Rectal smooth muscle tissue (tissue), 1 donor: ENCODE data around the gene NPIPA2.
"Not testable (repeated sequence)": the region's sequence is repeated elsewhere in the genome, so short reads cannot be mapped to it uniquely, and the experiment has no call there.

Experiments
- H3K27ac ChIP-seq: one replicate; pipeline ENCODE4 v1.7.0; 2013; ENCODE audit warnings: low read depth, low read length, inconsistent platforms
- H3K27me3 ChIP-seq: one replicate; pipeline ENCODE4 v1.7.0; 2013; ENCODE audit warnings: low read length; ENCODE audit not compliant: control insufficient read depth, insufficient read depth
- H3K36me3 ChIP-seq: one replicate; pipeline ENCODE4 v1.7.0; 2013; ENCODE audit warnings: low read length; ENCODE audit not compliant: control insufficient read depth, insufficient read depth
- H3K4me1 ChIP-seq: one replicate; pipeline ENCODE4 v1.7.0; 2013; ENCODE audit warnings: low read length; ENCODE audit not compliant: control insufficient read depth, insufficient read depth
- H3K4me3 ChIP-seq: one replicate; pipeline ENCODE4 v1.7.0; 2013; ENCODE audit warnings: low read length
- H3K9ac ChIP-seq: one replicate; pipeline ENCODE4 v1.7.0; 2013; ENCODE audit warnings: low read length

Gene NPIPA2

GRCh38 chr16:14742273-14743128 is at the start of gene NPIPA2:
Gene NPIPA2 (plus strand): TSS chr16:14742533. CDS start chr16:14748066, 5,533 bp downstream.
- H3K4me3 ChIP-seq, H3K27ac ChIP-seq, H3K9ac ChIP-seq: not testable (repeated sequence)

GRCh38 chr16:14694129-14694528 is 48.2 kb upstream of the NPIPA2 start, which contains the start of gene PLA2G10:
Gene PLA2G10 (minus strand): TSS chr16:14694308. CDS start chr16:14694229, 79 bp downstream.
- not testable (repeated sequence) for H3K4me1 ChIP-seq, H3K36me3 ChIP-seq, H3K9ac ChIP-seq, H3K4me3 ChIP-seq, H3K27ac ChIP-seq, H3K27me3 ChIP-seq

More at GRCh38 chr16:14742273-14743128, at the start of gene NPIPA2:
- H3K36me3 ChIP-seq, H3K27me3 ChIP-seq, H3K4me1 ChIP-seq: not testable (repeated sequence)

- H3K4me1 ChIP-seq, H3K4me3 ChIP-seq, H3K27ac ChIP-seq, H3K36me3 ChIP-seq, H3K27me3 ChIP-seq, H3K9ac ChIP-seq: not testable (repeated sequence)
Observed at GRCh38 chr16:14701859-14702258, 40.5 kb upstream of the NPIPA2 start.

- H3K4me1 ChIP-seq, H3K27me3 ChIP-seq, H3K4me3 ChIP-seq, H3K9ac ChIP-seq, H3K27ac ChIP-seq, H3K36me3 ChIP-seq: not testable (repeated sequence)
Observed at GRCh38 chr16:14702672-14703071, 39.7 kb upstream of the NPIPA2 start.

GRCh38 chr16:14703156-14704011 is 38.9 kb upstream of the NPIPA2 start, which contains the start of gene NPIPA3:
Gene NPIPA3 (plus strand): TSS chr16:14703411. CDS start chr16:14708944, 5,533 bp downstream.
- not testable (repeated sequence) for H3K4me1 ChIP-seq, H3K4me3 ChIP-seq, H3K27ac ChIP-seq, H3K9ac ChIP-seq, H3K27me3 ChIP-seq, H3K36me3 ChIP-seq

GRCh38 chr16:14733233-14733632 is 9.1 kb upstream of the NPIPA2 start:
- H3K36me3 ChIP-seq, H3K4me3 ChIP-seq, H3K27me3 ChIP-seq, H3K4me1 ChIP-seq, H3K27ac ChIP-seq, H3K9ac ChIP-seq: not testable (repeated sequence)

- H3K9ac ChIP-seq, H3K36me3 ChIP-seq, H3K27ac ChIP-seq, H3K4me3 ChIP-seq, H3K4me1 ChIP-seq, H3K27me3 ChIP-seq: not testable (repeated sequence)
Observed at GRCh38 chr16:14740832-14741385, 1.4 kb upstream of the NPIPA2 start.

GRCh38 chr16:14741794-14742193 is 539 bp upstream of the NPIPA2 start:
- H3K27ac ChIP-seq, H3K4me3 ChIP-seq, H3K27me3 ChIP-seq, H3K9ac ChIP-seq, H3K36me3 ChIP-seq, H3K4me1 ChIP-seq: not testable (repeated sequence)

GRCh38 chr16:14773654-14774053 is 31.3 kb downstream of the NPIPA2 start:
- not testable (repeated sequence) for H3K9ac ChIP-seq, H3K36me3 ChIP-seq, H3K27me3 ChIP-seq, H3K27ac ChIP-seq, H3K4me3 ChIP-seq, H3K4me1 ChIP-seq

- H3K36me3 ChIP-seq, H3K4me1 ChIP-seq, H3K9ac ChIP-seq, H3K27me3 ChIP-seq, H3K4me3 ChIP-seq, H3K27ac ChIP-seq: not testable (repeated sequence)
Observed at GRCh38 chr16:14775624-14776023, 33.3 kb downstream of the NPIPA2 start.

GRCh38 chr16:14776763-14777162 is 34.4 kb downstream of the NPIPA2 start:
- H3K4me3 ChIP-seq, H3K4me1 ChIP-seq, H3K9ac ChIP-seq, H3K36me3 ChIP-seq, H3K27ac ChIP-seq, H3K27me3 ChIP-seq: not testable (repeated sequence)

- not testable (repeated sequence) for H3K4me1 ChIP-seq, H3K36me3 ChIP-seq, H3K27me3 ChIP-seq, H3K27ac ChIP-seq, H3K9ac ChIP-seq, H3K4me3 ChIP-seq
Observed at GRCh38 chr16:14779368-14779877, 37.1 kb downstream of the NPIPA2 start.
